ENCODE results near the gene LRRC3.

LRRC3 gene

DNA sequence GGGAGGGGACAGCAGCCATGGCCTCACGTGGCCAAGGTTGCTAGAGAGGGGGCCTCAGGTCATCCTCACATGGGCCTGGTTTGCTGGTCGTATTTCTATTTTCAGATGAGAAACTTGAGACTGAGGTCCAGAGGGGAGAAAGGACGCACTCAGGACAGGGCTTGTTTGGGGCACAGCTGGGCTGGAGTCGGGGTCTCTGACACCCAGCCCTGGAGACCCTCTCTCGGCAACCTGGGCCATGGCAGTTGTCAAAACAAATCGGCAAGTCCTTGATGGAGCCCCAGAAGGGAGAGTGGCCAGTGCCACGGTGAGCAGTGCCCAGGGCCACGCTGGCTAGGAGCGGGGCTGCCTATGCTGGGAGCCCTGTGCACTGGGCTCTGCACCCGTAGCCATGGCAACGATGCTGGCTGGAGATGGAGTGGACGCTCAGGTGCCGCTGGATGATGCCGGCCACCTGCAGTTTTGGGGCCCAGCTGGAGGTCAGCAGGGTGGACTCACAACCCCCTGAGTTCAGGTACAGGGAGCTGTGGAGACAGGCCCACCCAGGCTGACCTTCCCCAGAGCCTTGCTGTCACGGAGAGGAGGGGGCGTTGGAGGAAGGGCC lies 11.1 kb downstream of the LRRC3 start:
- TF ChIP-seq GATA2 (IDR thresholded peaks at IDR 0.05; ENCODE audit: low read depth, low read length) (no peak), GATA3 (IDR thresholded peaks at IDR 0.05; ENCODE audit: low read depth, low read length) (no peak)

DNA sequence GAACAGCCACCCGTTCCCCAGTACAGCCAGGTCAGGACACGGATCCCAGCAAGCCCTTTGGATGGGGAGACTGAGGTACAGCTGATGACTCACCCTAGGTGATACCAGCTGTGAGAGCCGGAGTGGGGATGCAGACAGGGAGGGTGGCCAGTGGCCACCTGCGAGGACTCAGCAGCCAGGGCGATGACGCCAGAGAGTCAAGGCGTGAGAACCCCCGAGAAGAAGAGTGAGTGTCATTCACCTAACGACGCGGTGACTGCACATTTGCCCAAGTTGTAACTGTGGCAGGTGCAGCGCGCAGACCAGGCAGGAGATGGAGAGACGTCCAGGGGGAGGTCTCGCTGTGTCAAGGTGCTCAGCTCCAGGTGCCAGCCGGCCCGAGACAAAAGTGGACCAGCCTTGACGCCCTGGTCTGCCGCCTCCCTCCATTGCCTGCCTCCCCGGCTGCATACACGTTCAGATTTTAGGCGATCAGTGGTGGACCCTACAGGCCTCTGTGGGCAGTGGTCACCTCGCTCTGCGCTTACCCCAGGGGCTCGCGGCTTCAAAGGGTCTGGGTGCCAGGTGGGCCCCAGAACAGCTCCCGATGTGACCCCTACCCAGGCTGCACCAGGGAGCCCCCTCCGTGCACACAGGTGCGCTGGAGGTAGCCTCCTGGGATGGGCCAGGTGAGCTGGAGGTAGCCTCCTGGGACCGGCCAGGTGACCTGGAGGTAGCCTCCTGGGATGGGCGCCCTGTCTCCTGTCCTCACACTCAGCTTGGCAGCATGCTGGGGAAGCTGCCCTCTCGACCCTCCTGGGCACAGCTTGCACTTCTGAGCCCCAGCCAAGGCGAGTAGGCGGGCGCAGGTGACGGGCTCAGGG lies 11.9 kb downstream of the LRRC3 start:
- TF ChIP-seq GATA3 (IDR thresholded peaks at IDR 0.05; ENCODE audit: low read depth, low read length) (no peak), GATA2 (IDR thresholded peaks at IDR 0.05; ENCODE audit: low read depth, low read length) (no peak)

DNA sequence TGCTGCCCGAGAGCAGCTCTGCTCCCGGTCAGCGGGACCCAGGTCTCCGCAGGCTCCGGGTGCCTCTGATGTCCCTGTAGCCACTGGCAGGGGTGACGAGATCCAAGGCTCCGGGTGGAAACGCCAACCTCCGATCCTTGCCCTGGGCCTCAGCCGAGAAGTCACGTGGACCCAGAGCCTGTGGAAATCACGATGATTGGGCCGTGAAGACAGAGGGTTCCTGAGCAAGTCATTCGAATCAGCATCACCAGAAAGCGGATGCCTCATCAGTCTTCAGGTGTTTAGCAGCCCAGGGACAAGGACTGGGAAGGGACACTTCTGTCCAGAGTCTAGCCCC lies 12.5 kb downstream of the LRRC3 start:
- no peak for TF ChIP-seq GATA3 (IDR thresholded peaks at IDR 0.05; ENCODE audit: low read depth, low read length)
- no peak for TF ChIP-seq GATA2 (IDR thresholded peaks at IDR 0.05; ENCODE audit: low read depth, low read length)

DNA sequence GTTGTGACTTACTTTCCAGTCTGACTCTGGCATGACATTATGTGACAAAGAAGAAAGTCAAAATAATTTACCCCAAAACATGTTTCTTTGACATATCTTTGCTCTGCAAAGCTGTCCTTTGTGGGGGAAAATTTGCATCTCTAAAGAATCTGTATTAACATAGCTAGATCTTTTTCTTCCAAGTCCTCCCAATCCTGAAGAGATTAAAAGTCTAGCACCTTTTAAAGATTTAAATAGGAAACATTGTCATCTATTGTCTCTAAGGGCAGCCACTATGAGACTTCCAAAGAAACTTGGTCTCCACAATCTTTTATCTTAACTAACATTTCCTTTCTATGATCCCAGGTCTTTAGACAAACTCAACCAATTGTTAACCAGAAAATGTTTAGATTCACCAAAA lies 16.0 kb downstream of the LRRC3 start:
- TF ChIP-seq GATA2 (IDR thresholded peaks at IDR 0.05; ENCODE audit: low read depth, low read length) (no peak), GATA3 (IDR thresholded peaks at IDR 0.05; ENCODE audit: low read depth, low read length) (no peak)

- TF ChIP-seq GATA3 (IDR thresholded peaks at IDR 0.05; ENCODE audit: low read depth, low read length), result no peak
- TF ChIP-seq GATA2 (IDR thresholded peaks at IDR 0.05; ENCODE audit: low read depth, low read length), result no peak
Measured at GRCh38 chr21:44471996-44472395, 16.7 kb downstream of the LRRC3 start.

DNA sequence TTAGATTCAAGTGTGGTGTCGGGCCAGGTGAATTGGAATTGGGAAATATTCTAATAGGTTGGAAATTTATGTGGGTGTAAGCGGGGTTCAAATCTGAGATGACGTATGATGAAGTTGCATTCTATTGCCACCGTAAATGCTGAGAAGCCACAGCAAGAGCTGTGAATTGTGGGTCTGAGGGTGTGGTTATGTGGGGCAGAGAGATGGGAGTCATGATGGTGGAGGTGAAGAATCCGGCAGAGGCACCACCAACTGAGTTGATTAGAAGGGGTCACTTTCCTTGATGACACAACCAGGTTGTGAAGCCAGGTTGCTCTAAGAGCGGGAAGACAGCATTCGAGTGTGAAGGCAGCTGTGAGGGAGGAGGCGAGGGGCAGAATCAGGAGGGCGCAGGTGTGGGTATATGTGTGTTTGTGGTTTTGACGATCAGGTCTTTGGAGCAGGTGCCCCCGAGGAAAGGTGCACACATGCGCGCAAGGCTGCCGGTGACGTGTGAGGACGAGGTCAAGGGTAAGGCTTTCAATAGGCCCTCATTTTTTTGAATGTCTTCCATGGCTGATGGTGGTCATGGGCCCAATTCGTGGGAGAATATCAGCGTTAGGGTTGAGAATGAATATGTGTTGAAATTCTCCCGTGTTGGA lies 18.7 kb downstream of the LRRC3 start:
- TF ChIP-seq GATA3 (IDR thresholded peaks at IDR 0.05; ENCODE audit: low read depth, low read length) (no peak), GATA2 (IDR thresholded peaks at IDR 0.05; ENCODE audit: low read depth, low read length) (no peak)

GRCh38 chr21:44475266-44475845 lies 20.0 kb downstream of the LRRC3 start:
- TF ChIP-seq GATA2 (IDR thresholded peaks at IDR 0.05; ENCODE audit: low read depth, low read length), result no peak
- no peak for TF ChIP-seq GATA3 (IDR thresholded peaks at IDR 0.05; ENCODE audit: low read depth, low read length)

- TF ChIP-seq GATA2 (IDR thresholded peaks at IDR 0.05; ENCODE audit: low read depth, low read length), result no peak
- no peak for TF ChIP-seq GATA3 (IDR thresholded peaks at IDR 0.05; ENCODE audit: low read depth, low read length)
Measured at GRCh38 chr21:44477131-44477530, 21.8 kb downstream of the LRRC3 start.

DNA sequence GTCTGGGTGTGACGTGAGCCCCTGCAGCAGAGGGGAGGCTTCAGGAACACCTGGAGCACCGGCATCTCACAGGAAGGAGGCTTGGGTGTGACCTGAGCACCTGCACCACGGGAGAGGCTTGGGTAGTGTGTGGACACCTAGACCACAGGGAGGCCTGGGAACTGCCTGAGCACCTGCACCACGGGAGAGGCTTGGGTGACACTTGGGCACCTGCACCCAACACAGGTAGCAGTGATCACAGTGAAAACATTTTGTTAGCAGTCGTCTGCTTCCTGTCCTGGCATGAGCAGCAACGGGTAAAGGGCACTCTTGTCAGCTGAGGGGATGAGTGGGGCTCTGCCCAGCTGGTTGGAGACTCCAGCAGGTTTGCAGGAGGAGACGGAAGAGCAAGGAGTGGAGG lies 22.4 kb downstream of the LRRC3 start:
- TF ChIP-seq GATA3 (IDR thresholded peaks at IDR 0.05; ENCODE audit: low read depth, low read length) (no peak), GATA2 (IDR thresholded peaks at IDR 0.05; ENCODE audit: low read depth, low read length) (no peak)

DNA sequence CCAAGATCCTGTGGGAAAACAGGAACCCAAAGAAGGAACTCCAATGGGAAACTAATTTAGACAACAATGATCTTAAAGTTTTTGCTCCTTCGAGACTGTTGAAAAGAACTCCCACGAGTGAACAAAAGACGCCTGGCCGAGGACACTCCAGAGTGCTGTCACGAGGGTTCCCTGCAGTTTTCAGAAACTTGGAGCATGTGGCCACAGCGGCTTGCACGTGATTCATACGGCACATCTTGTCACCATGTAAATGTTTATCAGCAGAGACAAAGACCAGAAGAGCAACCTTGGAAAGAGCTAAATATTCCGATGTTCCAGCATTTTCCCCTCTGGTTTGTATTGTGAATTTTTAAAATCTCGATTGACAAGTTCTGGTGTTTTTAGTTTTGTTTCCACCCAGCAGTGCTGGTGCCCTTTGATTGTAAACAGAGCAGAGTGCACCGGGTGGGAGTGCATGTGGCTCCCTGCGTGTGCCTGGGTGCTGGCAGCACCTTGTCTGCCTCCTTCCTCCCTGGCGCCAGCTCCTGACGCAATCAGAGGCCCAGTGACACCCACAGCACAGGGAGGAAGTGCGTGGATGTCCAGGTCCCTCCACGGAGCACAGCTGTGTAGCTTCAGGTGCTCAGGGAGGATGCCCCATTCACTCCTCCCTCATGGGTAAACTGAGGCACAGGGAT lies 23.0 kb downstream of the LRRC3 start:
- TF ChIP-seq GATA3 (IDR thresholded peaks at IDR 0.05; ENCODE audit: low read depth, low read length) (no peak), GATA2 (IDR thresholded peaks at IDR 0.05; ENCODE audit: low read depth, low read length) (no peak)

GRCh38 chr21:44478801-44479167 lies 23.5 kb downstream of the LRRC3 start:
- TF ChIP-seq GATA3 (IDR thresholded peaks at IDR 0.05; ENCODE audit: low read depth, low read length) (no peak), GATA2 (IDR thresholded peaks at IDR 0.05; ENCODE audit: low read depth, low read length) (no peak)

- TF ChIP-seq GATA2 (IDR thresholded peaks at IDR 0.05; ENCODE audit: low read depth, low read length) (no peak), GATA3 (IDR thresholded peaks at IDR 0.05; ENCODE audit: low read depth, low read length) (no peak)
Measured at GRCh38 chr21:44480200-44481053, 25.1 kb downstream of the LRRC3 start.

DNA sequence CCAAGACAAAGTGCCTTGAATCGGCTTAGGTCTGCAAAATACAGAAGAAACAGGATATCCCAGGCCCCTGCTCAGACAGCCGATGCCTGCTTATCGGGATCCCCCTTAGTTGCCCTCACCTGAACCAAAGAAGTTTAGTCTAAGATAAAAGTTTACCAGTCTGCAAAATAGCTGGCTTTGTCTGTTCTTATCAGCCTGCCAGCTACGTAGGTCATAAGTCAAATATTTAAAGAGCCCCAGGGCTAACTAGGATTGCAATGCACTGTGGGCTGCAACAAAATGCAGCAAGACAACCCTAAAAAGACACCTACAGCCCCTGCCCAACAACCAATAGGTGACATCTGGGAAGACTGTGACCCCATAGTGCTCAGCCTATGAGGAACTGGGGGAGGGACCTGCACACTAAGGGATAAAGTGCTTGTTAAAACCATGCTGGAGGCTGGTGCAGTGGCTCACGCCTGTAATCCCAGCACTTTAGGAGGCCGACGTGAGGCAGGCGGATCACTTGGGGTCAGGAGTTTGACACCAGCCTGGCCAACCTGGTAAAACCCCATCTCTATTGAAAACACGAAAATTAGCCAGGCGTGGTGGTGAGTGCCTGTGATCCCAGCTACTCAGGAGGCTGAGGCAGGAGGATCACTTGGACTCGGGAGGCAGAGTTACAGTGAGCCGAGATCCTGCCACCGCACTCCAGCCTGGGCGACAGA lies 27.4 kb downstream of the LRRC3 start:
- no peak for TF ChIP-seq GATA2 (IDR thresholded peaks at IDR 0.05; ENCODE audit: low read depth, low read length)
- no peak for TF ChIP-seq GATA3 (IDR thresholded peaks at IDR 0.05; ENCODE audit: low read depth, low read length)

Data from SH-SY5Y (cell line).